ENCODE results near the gene CD302. TPM values are rescaled to one million over a fixed set of nuclear protein-coding genes. Genes with fewer than 3 reads are reported as not detected.

Gene CD302
- 10 to 100 TPM in 2 of 3 donors, 1 to 10 TPM in 1; 9.4 to 27.1 (median 16.0) TPM for total RNA-seq
- long read RNA-seq, donor 1, transcript CD302-201 (6 exons, 3,741 nt), result major isoform, 9 of 17 reads
- long read RNA-seq, donor 1, partial matches to known transcripts, result 2 of 17 reads
- long read RNA-seq, donor 1, other reads (novel, unspliced or antisense), result 3 of 17 reads
- long read RNA-seq, donor 2, partial matches to known transcripts, result 1 of 3 reads
- long read RNA-seq, donor 2, other reads (novel, unspliced or antisense), result 1 of 3 reads

DNA sequence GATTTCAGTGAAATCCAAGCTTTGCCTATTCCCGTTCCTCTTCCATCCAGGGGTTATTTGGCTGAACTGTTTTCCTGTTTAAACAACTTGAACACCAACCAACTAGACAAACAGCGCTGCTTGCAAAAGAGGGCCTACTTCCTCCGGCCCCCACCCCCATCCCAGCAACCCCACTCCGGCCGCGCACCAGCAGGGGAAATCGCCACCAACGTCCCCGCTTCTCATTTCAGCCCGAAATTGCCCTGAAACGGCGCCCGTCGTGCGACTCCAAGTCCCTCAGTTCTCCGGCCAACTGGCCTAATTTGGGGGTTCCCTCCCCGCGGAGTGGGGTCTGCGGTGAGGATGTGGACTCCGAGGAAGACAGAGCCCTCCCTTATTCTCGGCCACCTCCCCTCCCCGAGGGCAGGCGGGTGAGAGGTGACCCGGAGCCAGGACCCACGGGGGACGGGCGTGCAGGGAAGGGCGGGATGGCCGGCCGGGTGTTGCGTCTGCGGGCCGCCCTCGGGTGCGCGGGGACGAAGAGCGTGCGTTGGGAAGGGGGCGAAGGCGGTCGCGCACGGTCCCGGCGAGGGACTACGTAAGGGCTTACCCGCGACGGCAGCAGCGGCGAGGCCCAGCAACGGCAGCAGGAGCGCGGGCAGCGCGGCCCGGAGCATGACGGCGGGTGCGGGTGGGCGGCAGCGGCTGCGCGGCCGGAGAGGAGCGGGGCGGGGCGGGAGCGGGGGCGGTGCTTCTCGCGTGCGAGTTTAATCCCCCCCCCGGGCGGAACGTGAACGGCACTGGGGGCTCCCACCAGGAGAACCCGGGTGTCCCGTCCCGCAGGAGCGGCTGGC, at the start of gene CD302:
Gene CD302 (minus strand): TSS at position 666 of the 833 bp plus-strand sequence. CDS start 10 bp downstream, at position 656.
- no peaks in the 10 kb centered on the region for H3K9me3 ChIP-seq
- intact Hi-C loops (cut with DNase I, micrococcal nuclease), result loop anchor here in 1 of 2 donors (10.0 kb wide), 1 partner anchor 83 kb away; the partner anchor contains the start of gene MARCHF7
- H3K4me1 ChIP-seq (ENCODE audit: low read depth), result peaks cover 9% of the 10 kb centered on the region
- no peak for TF ChIP-seq CTCF (IDR thresholded peaks at IDR 0.05)
- ATAC-seq (peak; percentile 83), DNase-seq (peak; percentile 78 to 80 (median 78))
- peak within 1 kb of the TSS; percentile 37 for H3K4me3 ChIP-seq
- no peaks in the 10 kb centered on the region for H3K36me3 ChIP-seq (ENCODE audit: low read depth)

DNA sequence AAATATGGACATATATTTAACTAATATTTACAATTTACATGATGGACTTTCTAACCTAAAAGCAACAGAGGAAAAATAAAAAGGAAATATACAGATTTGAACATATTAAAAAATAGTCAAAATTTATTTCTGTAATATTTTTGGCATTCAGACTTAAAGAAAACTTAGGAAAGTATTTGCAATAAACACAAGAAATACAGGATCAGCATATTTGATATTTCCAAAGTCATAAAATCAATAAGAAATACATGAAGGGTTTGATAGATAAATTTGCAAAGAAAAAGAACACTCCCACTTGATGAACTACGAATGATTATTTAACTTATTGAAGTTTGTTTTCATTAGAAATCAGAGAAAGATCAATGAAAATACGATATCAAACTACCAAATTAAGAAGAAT, 48.6 kb upstream of the CD302 start:
- intact Hi-C loops (cut with DNase I, micrococcal nuclease), result no loop called here
- Histone ChIP-seq H3K36me3 (ENCODE audit: low read depth) (no peaks in the 10 kb centered on the region), H3K4me1 (ENCODE audit: low read depth) (no peaks in the 10 kb centered on the region), H3K9me3 (no peaks in the 10 kb centered on the region), H3K4me3 (no peak overlapping the region)
- no peak for TF ChIP-seq CTCF (IDR thresholded peaks at IDR 0.05)
- no peak for ATAC-seq
- no peak for DNase-seq

- Histone ChIP-seq H3K36me3 (ENCODE audit: low read depth) (no peaks in the 10 kb centered on the region), H3K4me3 (no peak overlapping the region), H3K4me1 (ENCODE audit: low read depth) (no peaks in the 10 kb centered on the region), H3K9me3 (no peaks in the 10 kb centered on the region)
- no peak for TF ChIP-seq CTCF (IDR thresholded peaks at IDR 0.05)
- DNase-seq (no peak), ATAC-seq (no peak)
- intact Hi-C loops (cut with DNase I, micrococcal nuclease), result no loop called here
Observed at GRCh38 chr2:159840616-159841015, 42.6 kb upstream of the CD302 start.

DNA sequence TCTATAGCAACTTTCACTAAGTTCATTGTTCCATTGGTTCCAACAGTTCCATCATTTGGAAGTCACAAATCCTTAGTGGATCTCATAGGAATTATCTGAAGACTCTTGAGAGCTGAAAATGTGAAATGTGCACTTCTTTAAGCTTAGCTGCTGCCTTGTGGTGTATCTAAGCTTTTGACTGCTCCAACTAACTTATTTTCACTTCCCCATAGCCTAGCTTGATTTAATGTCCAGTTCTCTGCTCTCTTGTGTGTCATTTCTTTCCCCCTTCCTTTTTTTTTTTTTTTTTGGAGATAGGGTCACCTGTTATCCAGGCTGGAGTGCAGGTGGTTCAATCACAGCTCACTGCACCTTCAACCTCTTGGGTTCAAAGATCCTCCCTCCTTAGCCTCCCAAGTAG, 34.9 kb upstream of the CD302 start:
- DNase-seq (no peak), ATAC-seq (no peak)
- Histone ChIP-seq H3K9me3 (no peaks in the 10 kb centered on the region), H3K4me1 (ENCODE audit: low read depth) (no peaks in the 10 kb centered on the region), H3K4me3 (no peak overlapping the region), H3K36me3 (ENCODE audit: low read depth) (no peaks in the 10 kb centered on the region)
- no peak for TF ChIP-seq CTCF (IDR thresholded peaks at IDR 0.05)
- intact Hi-C loops (cut with DNase I, micrococcal nuclease), result no loop called here

- DNase-seq (no peak), ATAC-seq (no peak)
- Histone ChIP-seq H3K4me3 (no peak overlapping the region), H3K4me1 (ENCODE audit: low read depth) (no peaks in the 10 kb centered on the region), H3K36me3 (ENCODE audit: low read depth) (no peaks in the 10 kb centered on the region), H3K9me3 (no peaks in the 10 kb centered on the region)
- TF ChIP-seq CTCF (IDR thresholded peaks at IDR 0.05), result no peak
- intact Hi-C loops (cut with DNase I, micrococcal nuclease), result no loop called here
Observed at GRCh38 chr2:159832026-159832425, 34.0 kb upstream of the CD302 start.

Measured in mucosa of descending colon (tissue), 3 donors.